GM18499 (cell line): ENCODE measurements around the gene OR1C1.
"Not testable (repeated sequence)": the region's sequence is repeated elsewhere in the genome, so short reads cannot be mapped to it uniquely, and the experiment has no call there.

Experiments
- ATAC-seq: cut with Tn5 transposase; IDR thresholded peaks from one replicate; pipeline ENCODE4 v1.9.1; 2021; ENCODE audit warnings: moderate number of reproducible peaks; ENCODE audit not compliant: insufficient read depth, unreplicated experiment

Gene OR1C1, protein sequence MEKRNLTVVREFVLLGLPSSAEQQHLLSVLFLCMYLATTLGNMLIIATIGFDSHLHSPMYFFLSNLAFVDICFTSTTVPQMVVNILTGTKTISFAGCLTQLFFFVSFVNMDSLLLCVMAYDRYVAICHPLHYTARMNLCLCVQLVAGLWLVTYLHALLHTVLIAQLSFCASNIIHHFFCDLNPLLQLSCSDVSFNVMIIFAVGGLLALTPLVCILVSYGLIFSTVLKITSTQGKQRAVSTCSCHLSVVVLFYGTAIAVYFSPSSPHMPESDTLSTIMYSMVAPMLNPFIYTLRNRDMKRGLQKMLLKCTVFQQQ

DNA sequence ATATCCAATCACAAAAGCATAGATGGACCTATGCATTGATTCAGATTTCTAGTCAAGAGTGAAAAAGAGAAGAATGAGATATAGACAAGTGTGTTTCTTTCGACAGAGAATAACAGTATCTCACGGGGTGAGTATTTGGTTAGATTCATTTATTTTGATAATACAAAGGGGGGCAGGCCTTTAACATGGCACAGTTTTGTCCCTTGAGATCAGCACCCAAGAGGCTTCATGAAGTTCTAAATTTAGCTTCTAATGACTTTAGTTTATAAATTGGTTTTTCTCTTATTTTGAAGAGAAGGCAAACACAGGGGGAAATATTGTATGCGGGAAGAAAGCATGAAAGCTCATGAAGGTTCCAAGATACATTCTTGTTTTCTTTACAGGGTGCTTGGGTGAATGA lies at the start of gene OR1C1:
OR1C1 (minus strand) TSS at position 101 of the 400 bp plus-strand sequence. CDS start 2,150 bp downstream, outside the sequence.
- ATAC-seq, result no peak

DNA sequence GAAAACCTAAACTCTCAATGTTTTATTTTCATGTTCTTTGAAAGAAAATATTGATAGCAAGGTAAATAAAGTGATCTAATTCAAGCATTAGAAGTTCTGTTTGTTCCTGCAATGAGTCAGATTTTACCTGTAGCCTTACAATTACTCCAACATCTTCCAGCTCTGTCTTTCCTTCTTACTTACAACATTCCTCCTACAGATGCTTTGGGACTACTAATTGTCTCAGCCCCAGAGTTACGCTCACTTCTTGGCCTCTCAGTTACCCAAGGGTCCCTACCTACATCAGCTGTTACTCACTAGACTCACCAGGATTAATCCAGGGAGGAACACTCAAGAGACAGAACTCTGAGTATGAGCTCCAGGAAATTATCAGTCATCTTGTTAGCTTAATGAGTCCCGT lies 37.2 kb upstream of the OR1C1 start:
- ATAC-seq, result no peak

DNA sequence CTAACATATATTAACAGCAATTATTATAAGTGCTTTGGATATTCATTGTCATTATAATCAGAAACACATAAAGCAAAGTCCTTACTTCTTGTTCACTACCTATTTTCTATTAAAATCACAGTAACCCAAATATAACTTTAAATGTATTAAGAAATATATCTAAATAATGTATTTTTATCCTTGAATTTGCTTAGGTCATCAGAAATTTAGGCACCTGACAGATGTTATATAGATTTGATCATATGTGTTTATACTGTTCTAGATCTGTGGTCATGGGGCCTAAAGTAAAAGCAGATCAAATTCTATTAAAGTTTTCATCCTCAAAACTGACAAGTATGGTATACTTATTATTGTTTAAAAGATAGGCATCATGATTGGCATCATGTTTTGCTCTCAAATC lies 9.2 kb upstream of the OR1C1 start:
- no peak for ATAC-seq

DNA sequence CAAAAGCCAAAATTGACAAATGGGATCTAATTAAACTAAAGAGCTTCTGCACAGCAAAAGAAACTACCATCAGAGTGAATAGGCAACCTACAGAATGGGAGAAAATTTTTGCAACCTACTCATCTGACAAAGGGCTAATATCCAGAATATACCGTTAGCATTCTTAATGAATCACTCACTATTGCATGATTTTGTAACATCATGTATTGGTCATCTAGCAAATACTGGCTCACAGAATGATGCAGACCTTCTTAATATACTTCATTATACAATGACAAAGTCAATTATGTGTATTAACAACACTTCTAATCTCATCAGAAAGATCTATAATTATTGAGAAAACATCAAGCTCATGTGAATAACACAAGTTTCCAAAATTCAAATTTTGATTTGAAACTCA lies 6.0 kb downstream of the OR1C1 start:
- ATAC-seq, result not testable (repeated sequence)

DNA sequence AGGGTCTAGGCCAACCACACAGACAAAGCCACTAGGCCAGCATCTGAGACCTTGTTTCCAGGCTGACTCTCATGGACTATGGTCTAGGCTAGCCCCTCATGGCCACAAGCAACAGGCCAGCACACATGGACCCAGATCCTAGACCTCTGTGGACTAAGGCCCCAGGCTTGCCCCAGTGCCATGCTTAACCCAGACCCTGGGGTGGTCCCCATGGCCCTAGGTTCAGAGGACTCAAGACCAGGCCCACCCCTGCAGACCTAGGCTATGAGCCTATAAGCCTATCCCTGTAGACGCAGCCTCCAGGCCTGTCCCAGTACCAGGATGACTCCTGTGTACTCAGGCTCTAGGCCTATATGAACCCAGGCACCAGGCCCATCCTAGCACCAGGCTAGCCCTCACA lies 10.5 kb downstream of the OR1C1 start:
- ATAC-seq, result no peak

DNA sequence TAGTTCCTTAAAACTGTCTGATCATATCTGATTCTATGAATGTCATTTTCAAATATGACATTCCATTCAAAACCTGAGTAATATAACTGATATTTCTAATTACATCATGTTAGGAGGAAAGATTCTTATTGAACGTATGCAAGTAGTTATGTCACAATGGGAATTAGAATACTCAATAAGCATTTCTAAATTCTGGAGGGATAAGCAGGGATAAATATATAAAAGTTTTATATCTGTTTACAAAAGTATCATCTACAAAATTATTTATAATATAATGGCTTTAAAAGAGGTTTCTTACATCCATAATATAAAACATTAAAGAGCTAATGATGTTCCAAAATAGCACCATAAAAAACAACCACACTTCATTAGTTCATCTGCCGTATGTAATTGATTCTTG lies 12.3 kb downstream of the OR1C1 start, which contains the start of gene OR14A2:
OR14A2 (minus strand) TSS at position 101 of the 400 bp plus-strand sequence.
- no peak for ATAC-seq

DNA sequence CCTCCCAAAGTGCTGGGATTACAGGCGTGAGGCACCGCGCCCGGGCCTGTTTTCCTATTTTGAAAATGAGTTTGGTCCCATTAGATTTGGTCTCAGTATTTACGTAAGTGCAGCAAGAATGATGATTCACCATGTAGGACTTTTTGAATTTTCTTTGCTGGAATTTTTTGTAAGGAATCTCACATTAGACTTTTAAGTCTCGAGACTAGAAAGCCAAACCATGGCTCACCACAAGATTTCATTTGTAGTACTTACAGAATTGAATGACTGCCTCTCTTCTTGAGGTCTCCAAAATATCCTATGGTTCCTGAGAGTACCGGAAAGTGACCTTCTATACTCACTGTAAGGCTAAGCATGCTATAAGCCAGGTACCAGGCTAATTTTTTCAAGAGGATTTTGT lies 12.7 kb downstream of the OR1C1 start:
- ATAC-seq, result no peak

DNA sequence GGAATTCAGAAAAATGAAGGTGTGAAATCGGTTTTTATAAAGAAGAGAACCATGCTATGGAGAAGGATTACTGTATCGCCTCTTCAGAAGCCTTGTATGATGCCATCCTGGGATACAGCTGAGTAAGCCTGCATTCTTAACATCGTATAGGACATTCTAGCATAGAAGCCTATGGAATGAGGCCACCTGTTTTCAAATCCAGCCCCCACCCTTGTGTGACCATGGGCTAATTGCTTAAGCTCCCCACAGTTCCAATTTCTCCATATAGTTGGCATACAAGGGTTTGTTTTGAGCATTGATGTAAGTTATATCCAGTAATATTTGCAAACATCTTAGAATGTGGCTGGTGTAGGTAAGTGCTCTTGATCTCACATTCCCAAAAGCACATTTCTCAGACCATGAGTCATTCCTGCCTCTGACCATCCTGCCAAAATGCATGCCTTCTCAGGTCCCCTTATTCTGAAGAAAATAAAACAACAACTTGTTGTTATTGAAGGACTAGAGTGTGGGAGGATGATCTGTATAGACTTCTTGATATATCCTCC lies 13.9 kb downstream of the OR1C1 start:
- no peak for ATAC-seq

DNA sequence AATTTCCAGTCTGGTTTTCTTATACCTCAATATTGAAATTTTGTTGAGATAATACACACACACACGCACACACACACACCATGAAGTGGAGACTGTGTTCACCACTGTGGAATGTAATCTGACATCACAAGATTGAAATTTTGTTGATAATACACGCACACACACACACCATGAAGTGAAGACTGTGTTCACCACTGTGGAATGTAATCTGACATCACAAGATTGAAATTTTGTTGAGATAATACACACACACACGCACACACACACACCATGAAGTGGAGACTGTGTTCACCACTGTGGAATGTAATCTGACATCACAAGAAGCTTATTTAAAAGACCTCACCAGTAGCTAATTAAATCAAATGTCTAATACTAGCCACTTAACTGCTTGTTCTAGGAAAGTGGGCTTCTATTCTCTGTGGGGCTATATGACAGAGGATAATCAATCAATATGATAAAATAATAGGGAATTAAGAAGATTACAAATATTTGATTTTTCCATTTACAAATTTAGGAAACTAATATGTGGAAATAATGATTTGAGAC lies 18.1 kb downstream of the OR1C1 start:
- not testable (repeated sequence) for ATAC-seq

DNA sequence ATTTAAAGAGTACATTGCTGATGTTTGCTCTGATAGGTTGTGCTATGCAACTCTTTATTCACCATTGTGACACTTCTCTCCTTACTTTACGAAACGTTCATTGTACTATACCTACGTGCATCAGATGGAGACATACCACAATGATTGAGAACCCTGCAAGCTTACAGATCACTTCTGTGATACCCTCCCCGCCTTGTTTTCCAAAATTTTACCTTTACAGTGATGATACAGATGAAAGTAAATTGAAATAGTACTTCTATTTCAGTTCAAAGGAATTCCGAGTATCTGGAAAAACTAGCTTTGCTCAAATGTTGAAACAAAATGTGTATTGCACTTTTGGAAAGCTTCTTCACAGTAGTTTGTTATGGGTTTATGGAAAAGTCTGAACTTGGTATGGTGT lies 18.6 kb downstream of the OR1C1 start:
- ATAC-seq, result no peak

DNA sequence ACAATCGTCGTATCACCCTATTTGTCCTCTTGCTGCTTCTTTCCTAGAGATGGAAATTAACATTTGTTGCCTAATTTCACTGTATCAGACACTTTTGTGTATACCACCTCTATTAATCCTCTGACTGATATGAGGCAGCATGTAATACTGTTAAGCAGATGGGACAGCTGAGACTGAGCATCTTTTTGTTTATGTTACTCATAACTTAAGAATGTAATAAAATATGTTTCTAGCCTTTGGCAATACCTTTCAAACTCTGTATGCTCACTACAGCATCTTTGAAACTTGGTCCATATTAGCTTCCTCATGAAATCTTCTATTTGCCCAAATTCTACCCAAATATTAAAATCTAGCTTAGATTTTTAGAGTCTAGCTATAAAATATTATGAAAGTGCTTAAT lies 19.6 kb downstream of the OR1C1 start:
- ATAC-seq, result no peak

DNA sequence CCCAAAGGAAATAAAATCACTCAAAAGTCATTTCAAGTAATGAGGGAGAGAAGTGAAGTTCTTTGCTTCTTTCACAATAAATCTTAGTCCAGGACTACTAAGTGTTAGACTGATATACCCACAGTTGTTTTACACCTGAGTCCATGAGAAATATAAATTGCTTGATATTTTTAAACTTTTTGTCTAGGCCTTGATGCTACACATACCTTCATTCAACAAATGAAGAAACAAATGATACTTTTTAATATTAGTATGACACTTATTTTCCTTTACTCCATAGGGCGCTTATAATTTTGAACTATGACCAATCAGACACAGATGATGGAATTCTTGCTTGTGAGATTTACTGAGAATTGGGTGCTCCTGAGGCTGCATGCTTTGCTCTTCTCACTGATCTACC lies 22.0 kb downstream of the OR1C1 start, which contains the start of gene OR14K1:
OR14K1 (plus strand) TSS at position 301 of the 400 bp plus-strand sequence; CDS start at position 301, 0 bp downstream.
- no peak for ATAC-seq

DNA sequence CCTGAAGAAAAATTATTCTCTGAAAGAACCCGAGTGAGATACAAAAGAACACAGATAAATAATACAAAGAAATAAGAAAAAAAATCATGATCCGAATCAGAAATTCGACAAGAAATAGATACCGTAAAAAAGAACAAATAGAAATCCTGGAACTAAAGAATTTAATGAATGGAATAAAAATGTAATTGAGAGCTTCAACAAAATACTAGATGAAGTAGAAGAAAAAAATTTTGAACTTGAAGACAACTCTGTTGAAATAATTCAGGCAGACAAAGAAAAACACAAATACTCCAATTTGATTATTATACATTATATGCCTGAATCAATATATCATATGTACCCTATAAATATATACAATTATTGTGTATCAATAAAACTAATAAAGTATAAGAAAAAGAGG lies 39.1 kb downstream of the OR1C1 start:
- ATAC-seq, result no peak

DNA sequence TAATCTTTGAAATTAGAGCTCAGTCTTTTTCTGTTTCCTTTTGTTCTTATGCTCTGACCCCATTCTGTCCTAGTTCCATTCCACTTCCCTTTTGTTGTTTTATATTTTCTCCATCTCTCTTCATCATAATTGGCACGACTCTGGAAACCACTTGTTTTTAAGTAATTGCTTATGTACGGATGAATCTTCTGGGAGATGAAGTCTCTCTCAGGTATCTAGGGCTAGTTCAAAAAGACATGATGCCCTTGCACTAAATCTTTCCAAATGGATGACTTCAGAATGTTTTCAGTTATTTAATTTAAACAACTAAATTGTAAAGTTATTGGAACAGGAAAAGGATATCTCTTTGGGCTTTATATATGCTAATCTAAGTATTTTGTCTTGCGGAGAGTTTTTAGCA lies 43.8 kb downstream of the OR1C1 start, which contains the start of gene OR6F1:
OR6F1 (minus strand) TSS at position 101 of the 400 bp plus-strand sequence. CDS start 3,891 bp downstream, outside the sequence.
- no peak for ATAC-seq

DNA sequence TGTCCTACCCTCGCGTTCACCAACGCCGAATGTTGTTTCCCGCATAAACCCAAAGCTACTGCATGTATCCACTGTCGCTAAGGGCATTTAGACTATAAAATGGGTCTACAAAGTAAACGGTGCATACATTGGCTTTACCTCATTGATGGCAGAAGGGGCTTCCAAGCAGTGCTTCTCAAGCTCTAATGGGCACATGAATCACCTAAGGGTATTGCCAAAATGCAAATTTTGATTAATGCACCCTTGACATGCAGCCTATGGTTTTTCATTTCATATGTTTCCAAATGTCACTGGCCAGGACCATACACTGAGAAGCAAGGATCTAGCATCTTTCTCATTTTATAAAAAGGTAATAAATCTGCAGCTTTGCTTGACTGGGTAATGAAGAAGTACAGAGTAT lies 46.6 kb downstream of the OR1C1 start:
- ATAC-seq, result no peak

DNA sequence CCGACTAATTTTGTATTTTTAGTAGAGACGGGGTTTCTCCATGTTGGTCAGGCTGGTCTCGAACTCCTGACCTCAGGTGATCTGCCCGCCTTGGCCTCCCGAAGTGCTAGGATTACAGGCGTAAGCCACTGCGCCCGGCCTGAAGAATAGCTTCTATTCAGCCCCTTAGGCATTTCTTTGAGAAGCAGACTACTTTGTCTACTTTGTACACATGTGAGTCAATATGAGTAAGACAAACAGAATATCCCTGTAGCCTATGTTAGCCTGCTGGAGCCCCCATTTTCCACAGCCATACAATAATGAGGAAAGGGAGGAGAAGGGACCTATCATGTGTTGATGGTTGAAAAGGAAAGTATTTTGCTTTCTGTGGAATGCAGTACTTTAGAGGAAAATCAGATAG lies 49.7 kb downstream of the OR1C1 start:
- not testable (repeated sequence) for ATAC-seq
